Measurements from ENCODE around the gene TNFAIP2. TPM values are rescaled to one million over a fixed set of nuclear protein-coding genes. Genes with fewer than 3 reads are reported as not detected.

TNFAIP2 gene
- total RNA-seq, 1 experiment from 2014 or later: 87.3 TPM

GRCh38 chr14:103087343-103087835, 35.9 kb upstream of the TNFAIP2 start:
- no TSS peak for BruUV-seq (replicated peaks)

GRCh38 chr14:103088921-103089320, 34.3 kb upstream of the TNFAIP2 start:
- H3K4me1 ChIP-seq (ENCODE audit: insufficient read depth, low read length): no peaks in the 10 kb centered on the region; the same call in 1 of the 2 replicates
- H3K27me3 ChIP-seq (ENCODE audit: low read length): no peaks in the 10 kb centered on the region
- H3K9ac ChIP-seq (ENCODE audit: low read length): no peak overlapping the region
- no peak for TF ChIP-seq EZH2 (IDR thresholded peaks at IDR 0.05; ENCODE audit: low read length, unreplicated experiment)
- no peak for TF ChIP-seq EZH2phosphoT487 (IDR thresholded peaks at IDR 0.05; ENCODE audit: borderline replicate concordance, low read length)
- TF ChIP-seq CTCF (conservative IDR thresholded peaks at IDR 0.05; ENCODE audit: low read depth, low read length): no peak
- ChIA-PET POLR2A (ENCODE audit: unreplicated experiment) (no interaction called here), CTCF (no interaction called here)
- no peaks in the 10 kb centered on the region for H3K9me3 ChIP-seq (ENCODE audit: low read length)
- H3K4me3 ChIP-seq (ENCODE audit: low read length): no peak overlapping the region
- H3K27ac ChIP-seq (ENCODE audit: low read length): no peak overlapping the region
- no peaks in the 10 kb centered on the region for H3K9me2 ChIP-seq (replicated peaks; ENCODE audit: low read length)
- H3K4me2 ChIP-seq (ENCODE audit: low read length): no peak overlapping the region
- no peak for DNase-seq
- no TSS peak for BruUV-seq (replicated peaks)
- H3F3A ChIP-seq (ENCODE audit: low read length, unreplicated experiment): no peaks in the 10 kb centered on the region
- no peaks in the 10 kb centered on the region for H3K36me3 ChIP-seq (ENCODE audit: low read depth, low read length)
- no peak for ATAC-seq
- intact Hi-C loops (cut with micrococcal nuclease): no loop called here
- no peaks in the 10 kb centered on the region for H4K20me1 ChIP-seq (ENCODE audit: low read length)
- H2AFZ ChIP-seq (ENCODE audit: low read length): no peak overlapping the region
- H3K79me2 ChIP-seq (ENCODE audit: low read length): no peaks in the 10 kb centered on the region

More at GRCh38 chr14:103087343-103087835, 35.9 kb upstream of the TNFAIP2 start:
- no peaks in the 10 kb centered on the region for H3K36me3 ChIP-seq (ENCODE audit: low read depth, low read length)
- H4K20me1 ChIP-seq (ENCODE audit: low read length): no peaks in the 10 kb centered on the region
- POLR2A ChIA-PET (ENCODE audit: unreplicated experiment): no interaction called here
- no peak for TF ChIP-seq CTCF (conservative IDR thresholded peaks at IDR 0.05; ENCODE audit: low read depth, low read length)
- no peak for TF ChIP-seq EZH2phosphoT487 (IDR thresholded peaks at IDR 0.05; ENCODE audit: borderline replicate concordance, low read length)
- TF ChIP-seq EZH2 (IDR thresholded peaks at IDR 0.05; ENCODE audit: low read length, unreplicated experiment): no peak
- H3K9ac ChIP-seq (ENCODE audit: low read length): no peak overlapping the region
- no peaks in the 10 kb centered on the region for H3F3A ChIP-seq (ENCODE audit: low read length, unreplicated experiment)
- no peaks in the 10 kb centered on the region for H3K27me3 ChIP-seq (ENCODE audit: low read length)
- no peak overlapping the region for H3K4me3 ChIP-seq (ENCODE audit: low read length)
- ATAC-seq: no peak
- no peaks in the 10 kb centered on the region for H3K9me2 ChIP-seq (replicated peaks; ENCODE audit: low read length)
- no peak overlapping the region for H3K4me2 ChIP-seq (ENCODE audit: low read length)
- no peak for DNase-seq
- H3K9me3 ChIP-seq (ENCODE audit: low read length): no peaks in the 10 kb centered on the region
- H3K27ac ChIP-seq (ENCODE audit: low read length): no peak overlapping the region
- CTCF ChIA-PET: interaction anchor here (0.5 kb wide), 1 partner anchor 11 kb away, joined by 14 read pairs; no protein-coding TSS in a partner anchor
- no peaks in the 10 kb centered on the region for H3K79me2 ChIP-seq (ENCODE audit: low read length)
- H2AFZ ChIP-seq (ENCODE audit: low read length): no peak overlapping the region
- no peaks in the 10 kb centered on the region; the same call in 1 of the 2 replicates for H3K4me1 ChIP-seq (ENCODE audit: insufficient read depth, low read length)
- intact Hi-C loops (cut with micrococcal nuclease): no loop called here

Measured in PC-3 (cell line).